ENCODE measurements around the gene ELK4.
A peak's percentile ranks its signal among the peaks of the same experiment; 100 is the strongest.

Gene ELK4

GRCh38 chr1:205580140-205580922 is 51.5 kb downstream of the ELK4 start:
- peak; percentile 43 for DNase-seq

- peak; percentile 37 for DNase-seq
These were observed 52.1 kb downstream of the ELK4 start for GRCh38 chr1:205579711-205580110.

GRCh38 chr1:205578780-205579571 is 52.8 kb downstream of the ELK4 start:
- DNase-seq = peak; percentile 22

- peak; percentile 36 for DNase-seq
These were observed 53.7 kb downstream of the ELK4 start for GRCh38 chr1:205577874-205578658.

- peak; percentile 42 for DNase-seq
These were observed 54.7 kb downstream of the ELK4 start for GRCh38 chr1:205576805-205577761.

- peak; percentile 23 for DNase-seq
These were observed 55.8 kb downstream of the ELK4 start for GRCh38 chr1:205576011-205576410.

- peak; percentile 47 for DNase-seq
These were observed 56.4 kb downstream of the ELK4 start for GRCh38 chr1:205575294-205575885.

- DNase-seq = peak; percentile 3
These were observed 59.4 kb downstream of the ELK4 start for GRCh38 chr1:205572421-205572820.

- peak; percentile 33 for DNase-seq
These were observed 60.1 kb downstream of the ELK4 start for GRCh38 chr1:205571747-205572146.

- DNase-seq = peak; percentile 41
These were observed 60.8 kb downstream of the ELK4 start for GRCh38 chr1:205570796-205571537.

GRCh38 chr1:205570173-205570501 is 61.7 kb downstream of the ELK4 start:
- peak; percentile 43 for DNase-seq

GRCh38 chr1:205569411-205570172 is 62.2 kb downstream of the ELK4 start:
- DNase-seq = peak; percentile 49

- peak; percentile 54 for DNase-seq
These were observed 63.1 kb downstream of the ELK4 start for GRCh38 chr1:205568469-205569361.

- peak; percentile 26 for DNase-seq
These were observed 63.7 kb downstream of the ELK4 start for GRCh38 chr1:205568135-205568468.

- DNase-seq = peak; percentile 44
These were observed 64.1 kb downstream of the ELK4 start for GRCh38 chr1:205567716-205568115.

GRCh38 chr1:205565799-205566198 is 66.0 kb downstream of the ELK4 start:
- DNase-seq = peak; percentile 10

GRCh38 chr1:205563927-205564441 is 67.8 kb downstream of the ELK4 start:
- DNase-seq = peak; percentile 34

- DNase-seq = no peak
These were observed 70.2 kb downstream of the ELK4 start for GRCh38 chr1:205561501-205562203.

Measured in activated CD8-positive, alpha-beta memory T cell treated with anti-CD3 and anti-CD28 coated beads, Interleukin-2, amount 50 U/mL, for 48 hours (primary cell).